Measurements from ENCODE around the gene ATP2B1. TPM values are rescaled to one million over a fixed set of nuclear protein-coding genes. Genes with fewer than 3 reads are reported as not detected.
A peak's percentile ranks its signal among the peaks of the same experiment; 100 is the strongest.

ATP2B1 gene
- total RNA-seq, 1 donor from 2014 or later: 34.5 TPM

DNA sequence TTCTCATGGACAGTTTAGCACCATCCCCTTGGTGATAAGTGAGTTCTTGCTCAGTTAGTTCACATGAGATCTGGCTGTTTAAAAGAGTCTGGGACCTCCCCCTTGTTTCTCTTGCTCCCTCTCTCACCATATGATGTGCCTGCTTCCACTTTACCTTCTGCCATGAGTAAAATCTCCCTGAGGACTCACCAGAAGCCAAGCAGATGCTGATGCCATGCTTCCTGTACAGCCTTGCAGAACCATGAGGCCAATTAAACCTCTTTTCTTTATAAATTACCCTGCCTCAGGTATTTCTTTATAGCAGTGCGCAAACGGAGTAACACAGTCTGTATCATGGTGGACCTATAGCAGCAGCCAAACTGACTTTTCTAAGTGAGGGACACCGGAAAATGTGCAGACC is 58.8 kb downstream of the ATP2B1 start:
- no peak for DNase-seq
- ATAC-seq: no peak
- TF ChIP-seq, protein P1, sequence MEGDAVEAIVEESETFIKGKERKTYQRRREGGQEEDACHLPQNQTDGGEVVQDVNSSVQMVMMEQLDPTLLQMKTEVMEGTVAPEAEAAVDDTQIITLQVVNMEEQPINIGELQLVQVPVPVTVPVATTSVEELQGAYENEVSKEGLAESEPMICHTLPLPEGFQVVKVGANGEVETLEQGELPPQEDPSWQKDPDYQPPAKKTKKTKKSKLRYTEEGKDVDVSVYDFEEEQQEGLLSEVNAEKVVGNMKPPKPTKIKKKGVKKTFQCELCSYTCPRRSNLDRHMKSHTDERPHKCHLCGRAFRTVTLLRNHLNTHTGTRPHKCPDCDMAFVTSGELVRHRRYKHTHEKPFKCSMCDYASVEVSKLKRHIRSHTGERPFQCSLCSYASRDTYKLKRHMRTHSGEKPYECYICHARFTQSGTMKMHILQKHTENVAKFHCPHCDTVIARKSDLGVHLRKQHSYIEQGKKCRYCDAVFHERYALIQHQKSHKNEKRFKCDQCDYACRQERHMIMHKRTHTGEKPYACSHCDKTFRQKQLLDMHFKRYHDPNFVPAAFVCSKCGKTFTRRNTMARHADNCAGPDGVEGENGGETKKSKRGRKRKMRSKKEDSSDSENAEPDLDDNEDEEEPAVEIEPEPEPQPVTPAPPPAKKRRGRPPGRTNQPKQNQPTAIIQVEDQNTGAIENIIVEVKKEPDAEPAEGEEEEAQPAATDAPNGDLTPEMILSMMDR (IDR thresholded peaks at IDR 0.05): no peak
- H3K27ac ChIP-seq: no peak overlapping the region
- H3K4me1 ChIP-seq: peaks cover 5% of the 10 kb centered on the region
- no peak overlapping the region for H3K4me3 ChIP-seq
- H3K36me3 ChIP-seq: no peaks in the 10 kb centered on the region
- H3K9me3 ChIP-seq: no peaks in the 10 kb centered on the region
- no peaks in the 10 kb centered on the region for H3K27me3 ChIP-seq (ENCODE audit: low read depth)
- intact Hi-C loops (cut with DNase I): no loop called here

DNA sequence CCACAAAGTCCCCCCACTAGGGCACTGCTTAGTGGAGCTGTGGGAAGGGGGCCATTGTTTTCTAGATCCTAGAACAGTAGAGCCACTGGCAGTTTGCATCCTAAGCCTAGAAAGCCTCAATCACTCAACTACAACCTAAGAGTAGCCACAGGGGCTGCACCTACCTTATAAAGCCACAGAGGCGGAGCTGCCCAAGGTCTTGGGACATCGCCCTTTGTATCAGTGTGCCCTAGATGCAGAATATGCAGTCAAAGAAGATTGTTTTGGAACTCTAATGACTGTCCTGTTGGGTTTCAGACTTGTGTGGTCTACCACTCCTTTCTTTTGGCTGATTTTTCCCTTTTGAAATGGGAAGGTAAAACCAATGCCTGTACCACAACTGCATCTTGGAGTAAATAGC is 59.5 kb downstream of the ATP2B1 start:
- intact Hi-C loops (cut with DNase I): no loop called here
- TF ChIP-seq, protein P1 (IDR thresholded peaks at IDR 0.05): no peak
- Histone ChIP-seq H3K4me1 (peaks cover 5% of the 10 kb centered on the region), H3K27ac (no peak overlapping the region), H3K4me3 (no peak overlapping the region), H3K27me3 (ENCODE audit: low read depth) (no peaks in the 10 kb centered on the region), H3K36me3 (no peaks in the 10 kb centered on the region), H3K9me3 (no peaks in the 10 kb centered on the region)
- no peak for DNase-seq
- peak; percentile 22 to 32 for ATAC-seq

DNA sequence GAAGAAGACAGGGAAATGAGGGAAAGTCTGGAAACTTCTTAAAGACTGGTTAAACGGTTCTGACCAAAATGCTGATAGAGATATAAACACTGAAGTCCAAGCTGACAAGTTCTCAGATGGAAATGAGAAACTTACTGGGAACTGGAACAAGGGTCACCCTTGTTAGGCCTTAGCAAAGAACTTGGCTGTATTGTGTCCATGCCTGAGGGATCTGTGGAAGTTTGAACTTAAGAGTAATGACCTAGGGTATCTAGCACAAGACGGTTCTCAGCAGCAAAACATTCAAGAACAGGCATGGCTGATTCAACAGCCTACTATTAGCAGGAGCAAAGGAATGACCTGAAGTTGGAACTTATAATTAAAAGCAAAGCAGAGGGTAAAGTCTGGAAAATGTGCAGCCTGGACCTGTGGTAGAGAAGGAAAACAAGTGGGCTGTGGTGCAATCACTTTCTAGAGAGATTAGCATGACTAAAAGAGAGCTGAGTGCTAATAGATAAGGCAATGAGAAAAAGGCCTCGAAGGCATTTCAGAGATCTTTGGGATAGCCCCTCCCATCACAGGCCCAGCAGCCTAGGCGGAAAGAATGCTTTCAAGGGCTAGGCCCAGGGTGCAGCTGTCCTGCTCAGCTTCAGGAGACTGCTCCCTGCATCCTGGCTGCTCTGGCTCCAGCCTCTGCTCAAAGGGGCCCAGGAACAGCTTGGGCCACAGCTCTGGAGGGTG is 60.3 kb downstream of the ATP2B1 start:
- Histone ChIP-seq H3K9me3 (no peaks in the 10 kb centered on the region), H3K27ac (no peak overlapping the region), H3K4me3 (no peak overlapping the region), H3K27me3 (ENCODE audit: low read depth) (no peaks in the 10 kb centered on the region), H3K36me3 (no peaks in the 10 kb centered on the region), H3K4me1 (peaks cover 5% of the 10 kb centered on the region)
- DNase-seq (no peak), ATAC-seq (peak; percentile 53 to 66)
- TF ChIP-seq, protein P1 (IDR thresholded peaks at IDR 0.05): no peak
- intact Hi-C loops (cut with DNase I): no loop called here

DNA sequence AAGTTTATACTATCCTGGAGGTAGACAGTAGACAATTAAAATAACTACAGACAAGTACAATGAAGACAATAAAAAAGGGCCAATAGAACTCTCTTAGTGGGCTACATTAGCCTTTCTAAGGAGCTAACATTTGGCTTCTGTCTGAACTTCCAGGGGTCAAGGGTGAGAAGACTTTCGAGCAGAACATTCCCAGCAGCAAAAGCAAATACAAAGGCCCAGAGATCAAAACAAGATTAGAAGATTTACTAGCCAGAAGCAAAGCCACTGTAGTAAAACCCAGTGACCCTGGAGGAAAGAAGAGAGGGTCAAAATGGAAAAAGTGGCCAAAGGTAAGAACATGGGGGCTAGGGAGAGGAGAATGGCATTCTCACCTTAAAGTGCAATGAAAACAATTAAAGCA is 63.2 kb downstream of the ATP2B1 start:
- DNase-seq: no peak
- Histone ChIP-seq H3K27me3 (ENCODE audit: low read depth) (no peaks in the 10 kb centered on the region), H3K27ac (no peak overlapping the region), H3K9me3 (no peaks in the 10 kb centered on the region), H3K4me1 (peaks cover 5% of the 10 kb centered on the region), H3K36me3 (peaks cover 15% of the 10 kb centered on the region), H3K4me3 (no peak overlapping the region)
- no peak for ATAC-seq
- intact Hi-C loops (cut with DNase I): no loop called here
- TF ChIP-seq, protein P1 (IDR thresholded peaks at IDR 0.05): no peak

DNA sequence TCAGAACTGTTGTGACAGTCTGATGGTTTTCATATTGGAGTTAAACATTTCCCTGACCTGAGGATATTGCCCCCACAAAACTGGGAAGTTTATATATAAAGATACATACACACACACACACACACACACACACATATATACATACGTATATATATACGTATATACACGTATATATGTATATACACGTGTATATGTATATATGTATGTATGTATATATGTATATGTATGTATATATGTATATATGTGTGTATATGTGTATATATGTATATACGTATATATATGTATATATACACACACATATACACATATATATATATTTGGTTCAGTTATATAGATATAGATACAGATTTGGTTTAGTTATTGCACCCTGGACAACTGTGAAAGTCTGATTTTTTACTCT is 65.7 kb downstream of the ATP2B1 start:
- H3K4me3 ChIP-seq: no peak overlapping the region
- no peaks in the 10 kb centered on the region for H3K9me3 ChIP-seq
- ATAC-seq (no peak), DNase-seq (no peak)
- peaks cover 16% of the 10 kb centered on the region for H3K36me3 ChIP-seq
- H3K27ac ChIP-seq: no peak overlapping the region
- intact Hi-C loops (cut with DNase I): no loop called here
- TF ChIP-seq, protein P1 (IDR thresholded peaks at IDR 0.05): no peak
- H3K27me3 ChIP-seq (ENCODE audit: low read depth): no peaks in the 10 kb centered on the region
- peaks cover 5% of the 10 kb centered on the region for H3K4me1 ChIP-seq

All from lower lobe of right lung (tissue), 2 donors.